Smooth muscle cell (in vitro differentiated cells): ENCODE results near the gene COMT. TPM values are rescaled to one million over a fixed set of nuclear protein-coding genes. Genes with fewer than 3 reads are reported as not detected.

Experiments
- DNase-seq: peaks from one replicate; lab custom pipeline; 2025; ENCODE audit not compliant: unreplicated experiment; lab: John Stamatoyannopoulos, UW
- H2AFZ ChIP-seq: fragments of 200-600 bp; sonication (generic); 2 replicates; pipeline ENCODE4 v1.6.0; 2016; ENCODE audit warnings: antibody characterized with exemption, low read depth, mild to moderate bottlenecking
- H3F3A ChIP-seq: fragments of 200-600 bp; sonication (generic); 2 replicates; pipeline ENCODE4 v1.6.0; 2017; ENCODE audit warnings: antibody characterized with exemption, low read depth
- H3K27ac ChIP-seq: fragments of 200-600 bp; sonication (generic); 2 replicates; pipeline ENCODE4 v1.5.1; 2016; ENCODE audit warnings: low read depth, mild to moderate bottlenecking
- H3K27me3 ChIP-seq: fragments of 200-600 bp; sonication (generic); 2 replicates; pipeline ENCODE4 v1.6.1; 2016; ENCODE audit warnings: low read depth, mild to moderate bottlenecking
- H3K36me3 ChIP-seq: fragments of 200-600 bp; sonication (generic); 2 replicates; pipeline ENCODE4 v1.5.1; 2016; ENCODE audit warnings: low read depth
- H3K4me1 ChIP-seq: fragments of 200-600 bp; sonication (generic); 2 replicates; pipeline ENCODE4 v1.5.1; 2016; ENCODE audit warnings: low read depth
- H3K4me2 ChIP-seq: fragments of 200-600 bp; sonication (generic); 2 replicates; pipeline ENCODE4 v1.6.0; 2016; ENCODE audit warnings: mild to moderate bottlenecking
- H3K4me3 ChIP-seq: fragments of 200-600 bp; sonication (generic); 2 replicates; pipeline ENCODE4 v1.5.1; 2016; ENCODE audit warnings: mild to moderate bottlenecking
- H3K79me2 ChIP-seq: fragments of 200-600 bp; sonication (generic); 2 replicates; pipeline ENCODE4 v1.6.0; 2016; ENCODE audit warnings: low read depth, mild to moderate bottlenecking
- H3K9ac ChIP-seq: fragments of 200-600 bp; sonication (generic); 2 replicates; pipeline ENCODE4 v1.6.0; 2016; ENCODE audit warnings: low read depth
- H3K9me3 ChIP-seq: fragments of 200-600 bp; sonication (generic); replicated peaks from 2 replicates; pipeline ENCODE4 v1.5.1; 2016; ENCODE audit warnings: low read depth
- H4K20me1 ChIP-seq: fragments of 200-600 bp; sonication (generic); 2 replicates; pipeline ENCODE4 v1.6.0; 2016; ENCODE audit warnings: low read depth
- CTCF ChIP-seq: fragments of 200-600 bp; sonication (generic); IDR thresholded peaks from 2 replicates; pipeline ENCODE4 v1.5.1; 2017; ENCODE audit warnings: borderline replicate concordance, mild to moderate bottlenecking, antibody characterized with exemption; ENCODE audit not compliant: insufficient read depth, poor library complexity, severe bottlenecking
- WGBS: methylation state at CpG from one replicate; pipeline ENCODE4 v1.1.7; 2016; ENCODE audit warnings: low lambda C conversion rate; 5-methylcytosine and 5-hydroxymethylcytosine counted together
- polyA plus RNA-seq: library from polyadenylated mRNA; unstranded; fragments of >200 nt; fragmentation: Nextera tagmentation; extraction: Ambion mirVana; gene quantifications from 2 replicates; pipeline ENCODE4 v1.2.1, GENCODE V29; 2016
- total RNA-seq: library from RNA; depleted of rRNA; stranded (reverse); fragments of >200 nt; gene quantifications from 2 replicates; pipeline ENCODE4 v1.2.3, GENCODE V29; 2014

Gene COMT
- total and polyA plus RNA-seq, 2 experiments from 2014 or later, result 4.1 to 6.2 TPM

GRCh38 chr22:19929586-19930550, 11.7 kb upstream of the COMT start:
- Histone ChIP-seq H3K9ac (no peak overlapping the region), H2AFZ (no peak overlapping the region), H3K4me2 (no peak overlapping the region), H3K4me1 (no peaks in the 10 kb centered on the region), H3K4me3 (no peak overlapping the region), H3K9me3 (no peaks in the 10 kb centered on the region), H3K27ac (no peak overlapping the region), H3F3A (no peaks in the 10 kb centered on the region), H3K36me3 (no peaks in the 10 kb centered on the region), H3K79me2 (no peaks in the 10 kb centered on the region), H4K20me1 (no peaks in the 10 kb centered on the region), H3K27me3 (no peaks in the 10 kb centered on the region)
- TF ChIP-seq CTCF, result no peak
- no peak for DNase-seq
- 96% methylated on average over 21 of the region's 21 CpGs for WGBS

GRCh38 chr22:19930551-19931486, 10.8 kb upstream of the COMT start:
- H3K9me3 ChIP-seq, result no peaks in the 10 kb centered on the region
- TF ChIP-seq CTCF, result no peak
- no peak overlapping the region for H3K27ac ChIP-seq
- no peaks in the 10 kb centered on the region for H3F3A ChIP-seq
- H3K9ac ChIP-seq, result no peak overlapping the region
- H3K4me1 ChIP-seq, result no peaks in the 10 kb centered on the region
- H3K79me2 ChIP-seq, result no peaks in the 10 kb centered on the region
- H4K20me1 ChIP-seq, result no peaks in the 10 kb centered on the region
- no peak overlapping the region for H3K4me2 ChIP-seq
- WGBS, result 88% methylated on average over 21 of the region's 21 CpGs
- no peaks in the 10 kb centered on the region for H3K36me3 ChIP-seq
- H3K27me3 ChIP-seq, result no peaks in the 10 kb centered on the region
- no peak overlapping the region for H3K4me3 ChIP-seq
- H2AFZ ChIP-seq, result no peak overlapping the region
- no peak for DNase-seq

- Histone ChIP-seq H3K36me3 (no peaks in the 10 kb centered on the region), H3K27me3 (no peaks in the 10 kb centered on the region), H3K4me1 (no peaks in the 10 kb centered on the region), H3K79me2 (no peaks in the 10 kb centered on the region), H3K9me3 (no peaks in the 10 kb centered on the region), H4K20me1 (no peaks in the 10 kb centered on the region), H3F3A (no peaks in the 10 kb centered on the region), H3K4me3 (no peak overlapping the region), H3K27ac (no peak overlapping the region), H3K9ac (no peak overlapping the region), H2AFZ (no peak overlapping the region), H3K4me2 (no peak overlapping the region)
- no peak for DNase-seq
- 91% methylated on average over 8 of the region's 8 CpGs for WGBS
- no peak for TF ChIP-seq CTCF
These were observed 10.1 kb upstream of the COMT start for GRCh38 chr22:19931514-19931913.
